BE2C (cell line): ENCODE data around the gene PMEPA1.

Experiments used
- DNase-seq: peaks from one replicate; pipeline ENCODE4 v3.0.0-alpha.2; 2020
- H3K27me3 ChIP-seq: fragments of 250-450 bp; sonication (Bioruptor Pico); 2 replicates; pipeline ENCODE4 v1.5.1; 2020; ENCODE audit warnings: mild to moderate bottlenecking
- H3K36me3 ChIP-seq: fragments of 250-450 bp; sonication (Bioruptor Pico); 2 replicates; pipeline ENCODE4 v1.5.1; 2020; ENCODE audit warnings: mild to moderate bottlenecking
- H3K4me1 ChIP-seq: fragments of 250-450 bp; sonication (Bioruptor Pico); 2 replicates; pipeline ENCODE4 v1.5.1; 2020
- H3K4me3 ChIP-seq: 2 replicates; pipeline ENCODE4 v1.5.1; 2011; ENCODE audit warnings: low read depth, low read length
- H3K9me3 ChIP-seq: fragments of 250-450 bp; sonication (Bioruptor Pico); 2 replicates; pipeline ENCODE4 v1.5.1; 2020
- CTCF ChIP-seq: IDR thresholded peaks from 2 replicates; pipeline ENCODE4 v1.5.1; 2012; ENCODE audit warnings: mild to moderate bottlenecking, low read depth, low read length

Gene PMEPA1

GRCh38 chr20:57680934-57681914, 28.6 kb downstream of the PMEPA1 start:
- Histone ChIP-seq H3K9me3 (no peaks in the 10 kb centered on the region), H3K4me1 (peaks cover 40% of the 10 kb centered on the region), H3K27me3 (no peaks in the 10 kb centered on the region), H3K4me3 (no peak overlapping the region), H3K36me3 (no peaks in the 10 kb centered on the region)
- DNase-seq = no peak
- TF ChIP-seq CTCF = no peak

GRCh38 chr20:57680131-57680716, 29.6 kb downstream of the PMEPA1 start:
- Histone ChIP-seq H3K27me3 (no peaks in the 10 kb centered on the region), H3K9me3 (no peaks in the 10 kb centered on the region), H3K4me1 (peaks cover 40% of the 10 kb centered on the region), H3K4me3 (no peak overlapping the region), H3K36me3 (no peaks in the 10 kb centered on the region)
- peak; percentile 39 for DNase-seq
- no peak for TF ChIP-seq CTCF

- H3K4me3 ChIP-seq = no peak overlapping the region
- no peak for DNase-seq
- no peaks in the 10 kb centered on the region for H3K36me3 ChIP-seq
- H3K27me3 ChIP-seq = no peaks in the 10 kb centered on the region
- H3K9me3 ChIP-seq = no peaks in the 10 kb centered on the region
- peaks cover 33% of the 10 kb centered on the region for H3K4me1 ChIP-seq
- no peak for TF ChIP-seq CTCF
Observed at GRCh38 chr20:57679113-57679512, 30.7 kb downstream of the PMEPA1 start.

- H3K27me3 ChIP-seq = no peaks in the 10 kb centered on the region
Observed at GRCh38 chr20:57678340-57678739, 31.5 kb downstream of the PMEPA1 start.

GRCh38 chr20:57677584-57677982, 32.2 kb downstream of the PMEPA1 start:
- Histone ChIP-seq H3K9me3 (no peaks in the 10 kb centered on the region), H3K4me1 (peaks cover 21% of the 10 kb centered on the region)

More at GRCh38 chr20:57678340-57678739, 31.5 kb downstream of the PMEPA1 start:
- peaks cover 27% of the 10 kb centered on the region for H3K4me1 ChIP-seq
- no peak overlapping the region for H3K4me3 ChIP-seq
- no peak for TF ChIP-seq CTCF
- DNase-seq = peak; percentile 71
- no peaks in the 10 kb centered on the region for H3K9me3 ChIP-seq
- H3K36me3 ChIP-seq = no peaks in the 10 kb centered on the region

More at GRCh38 chr20:57677584-57677982, 32.2 kb downstream of the PMEPA1 start:
- no peak for TF ChIP-seq CTCF
- H3K36me3 ChIP-seq = no peaks in the 10 kb centered on the region
- H3K4me3 ChIP-seq = no peak overlapping the region
- no peak for DNase-seq
- no peaks in the 10 kb centered on the region for H3K27me3 ChIP-seq
